ENCODE measurements around the gene AKAP8. TPM values are rescaled to one million over a fixed set of nuclear protein-coding genes. Genes with fewer than 3 reads are reported as not detected.

AKAP8 gene
- total and polyA plus RNA-seq, 2 of the 4 experiments (the other 2 are of a cell fraction): 12.2 to 13.4 TPM

DNA sequence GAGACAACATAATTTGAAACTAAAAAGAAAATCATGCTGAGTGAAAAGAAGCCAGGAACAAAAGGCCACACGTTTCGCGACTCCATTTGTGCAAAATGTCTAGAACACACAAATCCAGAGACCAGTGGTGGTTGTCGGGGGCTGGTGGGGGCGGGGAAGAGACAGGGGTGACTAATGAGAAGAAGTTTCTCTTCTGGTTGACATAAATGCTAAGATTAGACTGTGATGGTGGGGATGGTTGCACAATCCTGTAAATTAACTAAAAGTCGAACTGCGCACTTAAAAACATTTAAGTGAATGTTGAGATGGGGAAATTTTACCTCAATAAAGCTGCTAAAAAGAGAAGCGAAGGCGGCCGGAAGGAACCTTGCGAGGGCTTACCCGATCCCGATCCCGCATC is 7.1 kb downstream of the AKAP8 start:
- no peak overlapping the region for H3K14ac ChIP-seq (replicated peaks; ENCODE audit: low read depth, low read length)
- no peak overlapping the region for H4K91ac ChIP-seq (ENCODE audit: insufficient read depth, low read depth, low read length)
- no peak overlapping the region for H3K4me2 ChIP-seq (ENCODE audit: low read depth, low read length)
- no peak overlapping the region for H3K4ac ChIP-seq (ENCODE audit: low read depth, low read length)
- H3K9ac ChIP-seq (ENCODE audit: low read depth, low read length): no peak overlapping the region
- H3K79me1 ChIP-seq (ENCODE audit: low read depth in 1 of 2, low read length in 2 of 2): peaks cover 12 to 71% of the 10 kb centered on the region in 2 experiments
- no peak overlapping the region for H4K5ac ChIP-seq (ENCODE audit: low read depth, low read length)
- no TSS peak for BruUV-seq (replicated peaks)
- peaks cover 6% of the 10 kb centered on the region for H3K4me1 ChIP-seq (ENCODE audit: control insufficient read depth, insufficient read depth, low read length)
- no peak overlapping the region for H2BK20ac ChIP-seq (ENCODE audit: low read depth, low read length)
- H3K27ac ChIP-seq (ENCODE audit: insufficient read depth, low read length): no peak overlapping the region
- dilution Hi-C loops (cut with HindIII; ENCODE audit: low sequenced_read_pairs, unreplicated experiment): no loop called here
- no peak overlapping the region for H2AK5ac ChIP-seq (ENCODE audit: low read depth, low read length)
- TF ChIP-seq ELK1 (IDR thresholded peaks at IDR 0.05; ENCODE audit: borderline replicate concordance, low read depth, low read length) (no peak), CEBPB (IDR thresholded peaks at IDR 0.05; ENCODE audit: low read depth, low read length) (peak; percentile 73)
- no peaks in the 10 kb centered on the region for H3K9me3 ChIP-seq (ENCODE audit: control insufficient read depth, insufficient read depth, low read length)
- peaks cover 7% of the 10 kb centered on the region for H3K9me1 ChIP-seq (ENCODE audit: insufficient read depth, low read length)
- H2AK9ac ChIP-seq (replicated peaks; ENCODE audit: low read depth, low read length, poor library complexity): no peak overlapping the region
- H3K27me3 ChIP-seq (ENCODE audit: control insufficient read depth, insufficient read depth, low read length): no peaks in the 10 kb centered on the region
- no peak overlapping the region for H3K18ac ChIP-seq (ENCODE audit: low read depth, low read length)
- no peak overlapping the region for H2BK5ac ChIP-seq (ENCODE audit: low read depth, low read length, poor library complexity, severe bottlenecking)
- H2AFZ ChIP-seq (replicated peaks; ENCODE audit: low read length, poor library complexity): no peak overlapping the region
- in situ Hi-C loops (cut with MboI; ENCODE audit: low sequenced_read_pairs): no loop called here
- ATAC-seq (ENCODE audit: low read depth): no peak
- H3K23ac ChIP-seq (ENCODE audit: low read depth, low read length): no peak overlapping the region
- H4K8ac ChIP-seq (ENCODE audit: low read depth in 2 of 2, low read length in 2 of 2): no peak overlapping the region
- no peak overlapping the region for H3K56ac ChIP-seq (ENCODE audit: extremely low read depth, insufficient read depth, low read length)
- H3K36me3 ChIP-seq (ENCODE audit: control insufficient read depth, insufficient read depth, low read length): peaks cover 57% of the 10 kb centered on the region
- ChIA-PET CTCF (no interaction called here), POLR2A (ENCODE audit: unreplicated experiment) (no interaction called here)
- no peak overlapping the region for H2BK120ac ChIP-seq (ENCODE audit: low read depth, low read length)
- H4K20me1 ChIP-seq (ENCODE audit: insufficient read depth, low read length): peaks cover 40% of the 10 kb centered on the region
- H3K4me3 ChIP-seq (ENCODE audit: insufficient read depth, low read depth, low read length): no peak overlapping the region
- no peak for DNase-seq
- WGBS, 2 experiments (ENCODE audit: extremely low coverage in 2 of 2, insufficient read length in 1 of 2): 95% methylated on average over 6 of the region's 14 CpGs; no CpG with 5 or more reads in 1 of the 2 experiments
- no peak overlapping the region for H2BK15ac ChIP-seq (ENCODE audit: low read depth, low read length)
- intact Hi-C loops (cut with micrococcal nuclease): loop anchor here (10.0 kb wide), 1 partner anchor 268 kb away; the partner anchor contains the start of gene SYDE1

Data from IMR-90 (cell line).